C1 segment of cervical spinal cord (tissue), 14 donors: ENCODE measurements around the gene HAP1.
"Not testable (repeated sequence)": the region's sequence is repeated elsewhere in the genome, so short reads cannot be mapped to it uniquely, and the experiment has no call there.

Source experiments
- DNase-seq, 14 donors: peaks; one replicate each; lab custom pipeline; 2025; lab: John Stamatoyannopoulos, UW

HAP1 gene

GRCh38 chr17:41691031-41691777 lies 43.2 kb downstream of the HAP1 start:
- no peak for DNase-seq

- DNase-seq: no peak
Observed at GRCh38 chr17:41690497-41690896, 43.9 kb downstream of the HAP1 start.

GRCh38 chr17:41689497-41690299 lies 44.7 kb downstream of the HAP1 start:
- DNase-seq: peak in 2 of 14 donors; percentile 24 to 32

GRCh38 chr17:41688641-41689496 lies 45.6 kb downstream of the HAP1 start, which contains the start of gene EIF1:
TSS of gene EIF1 (plus strand) at chr17:41688885. CDS start at chr17:41689039, 154 bp downstream.
- DNase-seq: peak; percentile 89 to 100 (median 99)

GRCh38 chr17:41687828-41688640 lies 46.4 kb downstream of the HAP1 start:
- DNase-seq: peak in 3 of 14 donors; percentile 24 to 70 (median 32)

- no peak for DNase-seq
Observed at GRCh38 chr17:41686281-41686680, 48.2 kb downstream of the HAP1 start.

- not testable (repeated sequence) for DNase-seq
Observed at GRCh38 chr17:41685753-41686152, 48.7 kb downstream of the HAP1 start.

- no peak for DNase-seq
Observed at GRCh38 chr17:41684035-41684434, 50.4 kb downstream of the HAP1 start.

GRCh38 chr17:41683441-41684007 lies 50.9 kb downstream of the HAP1 start:
- no peak for DNase-seq

GRCh38 chr17:41682631-41683030 lies 51.8 kb downstream of the HAP1 start:
- no peak for DNase-seq

GRCh38 chr17:41681776-41682175 lies 52.7 kb downstream of the HAP1 start:
- no peak for DNase-seq

GRCh38 chr17:41680426-41681040 lies 53.9 kb downstream of the HAP1 start:
- DNase-seq: peak in 2 of 14 donors; percentile 27 to 92

GRCh38 chr17:41679740-41680425 lies 54.6 kb downstream of the HAP1 start:
- DNase-seq: no peak

GRCh38 chr17:41678907-41679739 lies 55.3 kb downstream of the HAP1 start:
- no peak for DNase-seq

GRCh38 chr17:41678411-41678906 lies 56.0 kb downstream of the HAP1 start:
- no peak for DNase-seq

GRCh38 chr17:41676058-41676419 lies 58.4 kb downstream of the HAP1 start:
- DNase-seq: no peak

GRCh38 chr17:41675157-41676057 lies 59.0 kb downstream of the HAP1 start:
- DNase-seq: not testable (repeated sequence)
